Stimulated activated CD8-positive, alpha-beta memory T cell treated with anti-CD3 and anti-CD28 coated beads, Interleukin-15, amount 100 ng/mL, for 24 hours (primary cell): ENCODE measurements around the gene SHD.
"Not testable (repeated sequence)": the region's sequence is repeated elsewhere in the genome, so short reads cannot be mapped to it uniquely, and the experiment has no call there.

ENCODE experiments used
- DNase-seq: peaks from one replicate; pipeline ENCODE4 v3.0.0-alpha.2; 2020; ENCODE audit warnings: low read depth

SHD gene

GRCh38 chr19:4278419-4279266, at the start of gene SHD:
Gene SHD (plus strand): TSS chr19:4279266. CDS start chr19:4280064, 798 bp downstream.
- DNase-seq = no peak

- DNase-seq = not testable (repeated sequence)
Observed at GRCh38 chr19:4230237-4230636, 48.8 kb upstream of the SHD start.

GRCh38 chr19:4231521-4231920, 47.5 kb upstream of the SHD start:
- not testable (repeated sequence) for DNase-seq

GRCh38 chr19:4232139-4232538, 46.9 kb upstream of the SHD start:
- DNase-seq = not testable (repeated sequence)

- DNase-seq = no peak
Observed at GRCh38 chr19:4232614-4233281, 46.3 kb upstream of the SHD start.

- peak; percentile 50 for DNase-seq
Observed at GRCh38 chr19:4233282-4233853, 45.7 kb upstream of the SHD start.

- no peak for DNase-seq
Observed at GRCh38 chr19:4234142-4234861, 44.8 kb upstream of the SHD start.

- DNase-seq = no peak
Observed at GRCh38 chr19:4234862-4235201, 44.2 kb upstream of the SHD start.

GRCh38 chr19:4237510-4237909, 41.6 kb upstream of the SHD start:
- not testable (repeated sequence) for DNase-seq

- DNase-seq = no peak
Observed at GRCh38 chr19:4238831-4239230, 40.2 kb upstream of the SHD start.

- DNase-seq = no peak
Observed at GRCh38 chr19:4241824-4242430, 37.1 kb upstream of the SHD start.

GRCh38 chr19:4245938-4246337, 33.1 kb upstream of the SHD start:
- not testable (repeated sequence) for DNase-seq

GRCh38 chr19:4246767-4247593, 32.1 kb upstream of the SHD start, which contains the start of gene YJU2:
Gene YJU2 (plus strand): TSS chr19:4247080. CDS start chr19:4247147, 67 bp downstream.
- peak; percentile 86 for DNase-seq

GRCh38 chr19:4256563-4256962, 22.5 kb upstream of the SHD start:
- DNase-seq = no peak

- no peak for DNase-seq
Observed at GRCh38 chr19:4257025-4257424, 22.0 kb upstream of the SHD start.

- no peak for DNase-seq
Observed at GRCh38 chr19:4258181-4258580, 20.9 kb upstream of the SHD start.

- no peak for DNase-seq
Observed at GRCh38 chr19:4260613-4261191, 18.4 kb upstream of the SHD start.

GRCh38 chr19:4264812-4265211, 14.3 kb upstream of the SHD start:
- no peak for DNase-seq

- DNase-seq = no peak
Observed at GRCh38 chr19:4266253-4267000, 12.6 kb upstream of the SHD start.
